Measurements from ENCODE around the gene GAST.

- TF ChIP-seq, protein P1, sequence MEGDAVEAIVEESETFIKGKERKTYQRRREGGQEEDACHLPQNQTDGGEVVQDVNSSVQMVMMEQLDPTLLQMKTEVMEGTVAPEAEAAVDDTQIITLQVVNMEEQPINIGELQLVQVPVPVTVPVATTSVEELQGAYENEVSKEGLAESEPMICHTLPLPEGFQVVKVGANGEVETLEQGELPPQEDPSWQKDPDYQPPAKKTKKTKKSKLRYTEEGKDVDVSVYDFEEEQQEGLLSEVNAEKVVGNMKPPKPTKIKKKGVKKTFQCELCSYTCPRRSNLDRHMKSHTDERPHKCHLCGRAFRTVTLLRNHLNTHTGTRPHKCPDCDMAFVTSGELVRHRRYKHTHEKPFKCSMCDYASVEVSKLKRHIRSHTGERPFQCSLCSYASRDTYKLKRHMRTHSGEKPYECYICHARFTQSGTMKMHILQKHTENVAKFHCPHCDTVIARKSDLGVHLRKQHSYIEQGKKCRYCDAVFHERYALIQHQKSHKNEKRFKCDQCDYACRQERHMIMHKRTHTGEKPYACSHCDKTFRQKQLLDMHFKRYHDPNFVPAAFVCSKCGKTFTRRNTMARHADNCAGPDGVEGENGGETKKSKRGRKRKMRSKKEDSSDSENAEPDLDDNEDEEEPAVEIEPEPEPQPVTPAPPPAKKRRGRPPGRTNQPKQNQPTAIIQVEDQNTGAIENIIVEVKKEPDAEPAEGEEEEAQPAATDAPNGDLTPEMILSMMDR (IDR thresholded peaks at IDR 0.05; ENCODE audit: low read depth, low read length), result no peak
- no peak for TF ChIP-seq EZH2phosphoT487 (IDR thresholded peaks at IDR 0.05; ENCODE audit: low read depth)
These were observed 13.0 kb downstream of the GAST start for GRCh38 chr17:41725134-41725533.
